ENCODE data around the gene NDUFS6.

The NDUFS6 gene

DNA sequence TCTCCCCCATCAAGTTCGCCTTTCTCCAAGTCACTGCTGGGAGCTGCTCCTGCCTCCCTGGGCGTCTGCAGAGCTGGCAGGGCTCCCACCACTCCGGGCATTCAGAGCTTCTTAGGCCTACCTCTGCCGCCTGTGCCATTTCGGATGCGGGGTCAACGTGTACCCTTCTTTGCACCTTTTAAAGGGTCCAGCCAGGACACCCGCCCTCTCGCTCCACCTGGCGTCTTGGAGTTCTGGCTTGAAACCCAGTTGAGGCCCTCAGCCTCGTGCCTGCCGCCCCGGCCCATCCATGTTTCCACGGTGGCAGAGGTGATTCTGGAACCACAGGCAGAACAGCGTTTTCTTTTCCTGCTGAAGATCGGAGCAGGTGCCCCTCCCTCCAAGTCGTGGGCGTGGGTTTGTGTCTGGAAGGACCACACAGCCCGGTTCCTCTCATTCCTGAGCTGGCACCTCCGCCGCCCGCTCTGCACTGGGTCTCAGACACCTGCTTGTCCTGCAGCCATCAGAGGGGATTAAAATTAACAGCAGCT lies 32.9 kb downstream of the NDUFS6 start:
- no peak overlapping the region for H3K4me3 ChIP-seq (replicated peaks; ENCODE audit: low read depth, low read length)
- TF ChIP-seq, protein P1, sequence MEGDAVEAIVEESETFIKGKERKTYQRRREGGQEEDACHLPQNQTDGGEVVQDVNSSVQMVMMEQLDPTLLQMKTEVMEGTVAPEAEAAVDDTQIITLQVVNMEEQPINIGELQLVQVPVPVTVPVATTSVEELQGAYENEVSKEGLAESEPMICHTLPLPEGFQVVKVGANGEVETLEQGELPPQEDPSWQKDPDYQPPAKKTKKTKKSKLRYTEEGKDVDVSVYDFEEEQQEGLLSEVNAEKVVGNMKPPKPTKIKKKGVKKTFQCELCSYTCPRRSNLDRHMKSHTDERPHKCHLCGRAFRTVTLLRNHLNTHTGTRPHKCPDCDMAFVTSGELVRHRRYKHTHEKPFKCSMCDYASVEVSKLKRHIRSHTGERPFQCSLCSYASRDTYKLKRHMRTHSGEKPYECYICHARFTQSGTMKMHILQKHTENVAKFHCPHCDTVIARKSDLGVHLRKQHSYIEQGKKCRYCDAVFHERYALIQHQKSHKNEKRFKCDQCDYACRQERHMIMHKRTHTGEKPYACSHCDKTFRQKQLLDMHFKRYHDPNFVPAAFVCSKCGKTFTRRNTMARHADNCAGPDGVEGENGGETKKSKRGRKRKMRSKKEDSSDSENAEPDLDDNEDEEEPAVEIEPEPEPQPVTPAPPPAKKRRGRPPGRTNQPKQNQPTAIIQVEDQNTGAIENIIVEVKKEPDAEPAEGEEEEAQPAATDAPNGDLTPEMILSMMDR (IDR thresholded peaks at IDR 0.05; ENCODE audit: low read length, missing control alignments) = no peak

DNA sequence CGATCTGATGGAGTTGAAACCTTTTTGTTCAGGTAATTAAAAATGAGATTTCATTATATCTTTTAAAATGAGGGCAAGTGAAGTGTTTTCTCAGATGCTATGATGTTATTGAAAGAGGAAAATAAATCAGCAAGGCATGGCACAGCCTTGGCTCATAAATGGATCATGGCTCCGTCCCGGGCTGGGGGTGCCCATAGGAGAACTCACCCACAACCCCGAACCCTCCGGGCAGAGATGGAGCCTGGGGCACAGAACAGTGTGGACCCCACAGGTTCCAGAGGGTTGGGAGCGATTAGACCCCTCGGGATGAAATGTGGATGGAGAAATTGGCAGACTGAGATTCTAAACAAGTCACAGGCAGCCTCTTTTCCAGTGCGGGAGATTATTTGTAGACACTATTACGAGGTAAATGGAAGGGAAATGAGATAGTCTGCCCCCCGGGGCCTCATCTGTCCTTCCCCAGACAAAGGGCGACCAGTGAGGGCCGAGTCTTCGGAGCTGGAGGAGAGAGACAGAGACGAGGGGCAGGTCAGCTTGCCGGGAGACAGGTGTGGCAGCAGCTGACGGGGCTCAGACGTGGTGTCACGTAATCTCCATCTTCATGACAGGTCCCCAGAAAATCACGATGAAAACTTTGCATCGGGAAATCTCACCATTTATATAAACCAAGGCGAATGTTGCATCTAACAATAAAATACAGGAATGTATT lies 33.7 kb downstream of the NDUFS6 start:
- TF ChIP-seq, protein P1 (IDR thresholded peaks at IDR 0.05; ENCODE audit: low read length, missing control alignments) = no peak
- H3K4me3 ChIP-seq (replicated peaks; ENCODE audit: low read depth, low read length) = no peak overlapping the region
- no peak for DNase-seq (ENCODE audit: low read depth)

More for the DNA sequence above, 32.9 kb downstream of the NDUFS6 start:
- DNase-seq (ENCODE audit: low read depth) = no peak

DNA sequence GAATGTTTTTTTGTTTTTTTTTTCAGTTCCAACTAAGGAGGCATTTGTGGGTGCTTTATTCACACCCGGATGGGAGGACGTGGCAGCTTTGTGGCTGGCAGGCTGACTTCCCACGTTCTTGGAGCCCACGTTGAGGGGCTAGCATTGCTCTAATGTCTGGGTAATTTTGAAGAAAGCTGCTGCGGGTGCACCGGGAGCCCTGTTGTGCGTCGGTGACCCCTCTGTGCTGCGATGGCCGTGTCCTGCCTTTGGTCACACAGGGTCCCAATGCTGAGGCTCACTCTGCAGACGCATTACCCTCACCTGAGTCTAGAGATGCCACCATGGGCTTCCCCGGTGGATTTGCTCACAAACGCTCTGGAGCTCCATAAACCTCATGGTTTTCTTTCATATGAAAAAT lies 34.2 kb downstream of the NDUFS6 start:
- TF ChIP-seq, protein P1 (IDR thresholded peaks at IDR 0.05; ENCODE audit: low read length, missing control alignments) = no peak
- no peak overlapping the region for H3K4me3 ChIP-seq (replicated peaks; ENCODE audit: low read depth, low read length)
- DNase-seq (ENCODE audit: low read depth) = no peak

DNA sequence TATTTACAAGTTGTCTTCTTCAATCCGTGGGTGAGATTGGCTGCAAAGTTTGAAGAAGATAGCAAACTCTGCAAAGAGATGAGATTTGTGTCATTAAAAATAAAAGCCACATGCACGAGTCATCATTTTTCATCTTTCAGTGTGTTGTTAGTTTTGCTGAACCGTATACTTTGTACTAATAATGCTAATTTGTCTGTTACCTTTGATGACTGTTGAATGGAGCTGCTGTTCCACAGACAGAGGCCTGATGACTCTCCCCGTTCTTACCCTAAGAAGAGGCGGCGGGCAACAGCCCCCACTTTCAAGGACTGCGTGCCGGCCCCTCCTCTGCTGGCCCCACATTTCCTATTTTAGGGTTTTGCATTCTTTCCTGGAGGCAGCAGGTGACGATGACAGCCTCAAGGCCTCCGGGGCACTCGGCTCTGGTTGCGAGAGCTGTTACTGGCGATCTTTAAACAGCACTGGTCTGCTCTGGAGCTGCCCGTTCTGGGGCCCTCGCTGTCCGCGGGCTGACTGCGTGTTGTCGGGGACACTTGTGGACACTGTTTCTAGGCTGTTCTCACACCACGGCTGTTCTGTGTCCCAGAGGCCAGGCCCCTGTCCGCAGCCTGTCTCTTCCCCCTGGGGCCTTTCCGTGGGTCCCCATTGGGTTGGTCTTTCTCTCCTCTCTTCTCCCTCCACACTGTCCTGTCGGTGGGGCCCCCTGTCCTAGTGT lies 35.1 kb downstream of the NDUFS6 start:
- no peak overlapping the region for H3K4me3 ChIP-seq (replicated peaks; ENCODE audit: low read depth, low read length)
- TF ChIP-seq, protein P1 (IDR thresholded peaks at IDR 0.05; ENCODE audit: low read length, missing control alignments) = no peak
- DNase-seq (ENCODE audit: low read depth) = no peak

DNA sequence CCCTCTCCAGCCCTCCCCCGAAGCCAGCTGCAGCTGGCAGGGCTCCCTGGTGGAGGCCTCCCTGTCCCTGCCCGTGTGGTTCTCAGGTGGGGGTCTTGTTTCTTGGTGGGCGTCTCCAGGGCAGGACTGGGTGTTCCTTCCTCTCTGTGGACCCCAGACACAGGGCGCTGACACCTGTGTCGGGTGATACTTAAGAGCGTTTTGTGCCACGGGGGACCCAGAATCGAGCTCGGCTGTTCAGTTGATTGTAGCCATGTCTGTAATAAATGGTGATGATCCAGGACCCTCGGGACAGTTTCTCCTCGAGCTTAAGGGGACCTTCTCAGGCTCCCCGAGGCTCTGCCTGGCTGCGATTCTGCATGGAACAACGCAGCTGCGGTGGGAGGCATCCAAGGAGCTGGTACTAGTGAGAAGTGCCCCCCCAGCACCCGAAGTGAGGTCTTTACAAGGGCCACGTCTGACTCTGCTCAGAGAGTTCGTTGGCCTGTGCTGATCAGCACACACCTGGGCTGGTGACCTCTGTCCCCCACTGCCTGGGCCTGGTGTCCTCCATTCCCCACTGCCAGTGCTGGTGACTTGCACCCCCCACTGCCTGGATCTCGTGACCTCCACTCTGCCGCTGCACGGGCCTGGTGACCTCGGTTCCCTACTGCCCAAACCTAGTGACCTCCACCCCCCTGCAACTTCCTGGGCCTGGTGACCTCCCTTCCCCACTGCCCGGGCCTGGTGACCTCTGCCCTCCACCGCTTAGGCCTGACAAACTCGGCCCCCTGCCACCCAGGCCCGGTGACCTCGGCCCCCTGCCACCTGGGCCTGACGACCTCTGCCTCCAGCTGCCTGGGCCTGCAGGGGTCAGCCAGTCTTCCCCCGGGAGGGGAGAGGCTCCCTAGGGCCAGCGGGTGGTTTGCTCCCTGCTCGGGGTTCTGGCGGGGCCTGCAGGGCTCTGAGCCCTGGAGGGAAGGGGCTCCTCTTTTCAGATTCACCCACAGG lies 36.0 kb downstream of the NDUFS6 start:
- TF ChIP-seq, protein P1 (IDR thresholded peaks at IDR 0.05; ENCODE audit: low read length, missing control alignments) = no peak
- H3K4me3 ChIP-seq (replicated peaks; ENCODE audit: low read depth, low read length) = no peak overlapping the region
- DNase-seq (ENCODE audit: low read depth) = no peak

DNA sequence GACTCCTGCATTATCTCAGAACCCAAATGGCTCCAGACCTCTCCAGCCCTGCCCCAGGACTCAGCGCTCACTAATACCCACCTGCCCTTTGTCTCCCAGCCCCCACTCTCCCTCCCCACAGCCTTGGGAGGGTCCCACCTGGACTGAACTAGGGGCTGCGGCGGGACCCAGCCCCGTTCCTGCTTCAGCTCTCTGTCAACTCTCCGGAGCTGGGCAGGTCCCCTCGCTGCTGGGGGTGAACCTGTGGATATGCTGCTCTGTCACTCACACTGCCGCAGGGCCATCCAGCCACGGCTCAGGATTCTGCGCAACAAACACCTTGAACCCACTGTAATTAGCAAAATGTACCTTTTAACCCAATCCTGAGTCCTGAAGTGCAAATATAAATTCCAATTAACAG lies 36.8 kb downstream of the NDUFS6 start:
- DNase-seq (ENCODE audit: low read depth) = no peak
- no peak overlapping the region for H3K4me3 ChIP-seq (replicated peaks; ENCODE audit: low read depth, low read length)
- TF ChIP-seq, protein P1 (IDR thresholded peaks at IDR 0.05; ENCODE audit: low read length, missing control alignments) = no peak

All from fibroblast of pulmonary artery (primary cell).